Measurements from ENCODE around the gene BAIAP2.

Gene BAIAP2

DNA sequence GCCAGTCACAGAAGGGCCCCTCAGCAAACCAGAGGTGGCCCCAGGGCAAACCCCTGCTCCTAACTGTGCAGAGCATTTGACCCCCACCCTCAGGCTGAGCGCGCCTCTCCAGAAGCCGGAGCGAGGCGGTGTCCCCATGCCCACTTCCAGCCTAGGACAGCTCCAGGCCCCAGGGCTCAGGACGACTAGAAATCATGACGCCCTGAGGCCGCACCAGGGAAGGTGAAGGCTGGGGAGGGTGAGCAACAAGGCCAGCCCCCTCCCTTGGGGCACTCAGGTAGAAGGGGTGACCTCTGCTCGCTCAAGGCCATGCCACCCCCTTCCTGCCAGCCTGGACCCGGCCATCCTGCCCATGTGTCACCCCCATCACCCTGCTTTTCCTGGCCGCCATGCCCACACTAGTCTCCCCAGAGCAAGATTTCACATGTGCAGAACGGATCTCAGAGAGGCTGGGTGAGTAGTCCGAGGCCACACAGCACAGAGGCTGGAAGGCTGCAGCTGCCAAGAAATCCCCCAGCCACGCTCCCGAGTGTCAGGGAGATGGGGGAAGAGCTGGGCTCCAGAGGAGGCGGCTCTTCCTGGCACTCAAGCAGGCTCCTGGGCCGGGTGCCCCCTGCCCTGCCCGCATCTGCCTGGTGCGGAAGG is 128.2 kb downstream of the BAIAP2 start:
- peaks cover 2% of the 10 kb centered on the region for H3K4me1 Mint-ChIP-seq
- CTCF ChIA-PET = no interaction called here
- no peak overlapping the region for H3K27ac Mint-ChIP-seq
- DNase-seq = no peak
- H3K4me3 Mint-ChIP-seq = no peak overlapping the region
- no peaks in the 10 kb centered on the region for H3K36me3 Mint-ChIP-seq
- no peaks in the 10 kb centered on the region for H3K9me3 Mint-ChIP-seq
- peaks cover 55% of the 10 kb centered on the region for H3K27me3 Mint-ChIP-seq

DNA sequence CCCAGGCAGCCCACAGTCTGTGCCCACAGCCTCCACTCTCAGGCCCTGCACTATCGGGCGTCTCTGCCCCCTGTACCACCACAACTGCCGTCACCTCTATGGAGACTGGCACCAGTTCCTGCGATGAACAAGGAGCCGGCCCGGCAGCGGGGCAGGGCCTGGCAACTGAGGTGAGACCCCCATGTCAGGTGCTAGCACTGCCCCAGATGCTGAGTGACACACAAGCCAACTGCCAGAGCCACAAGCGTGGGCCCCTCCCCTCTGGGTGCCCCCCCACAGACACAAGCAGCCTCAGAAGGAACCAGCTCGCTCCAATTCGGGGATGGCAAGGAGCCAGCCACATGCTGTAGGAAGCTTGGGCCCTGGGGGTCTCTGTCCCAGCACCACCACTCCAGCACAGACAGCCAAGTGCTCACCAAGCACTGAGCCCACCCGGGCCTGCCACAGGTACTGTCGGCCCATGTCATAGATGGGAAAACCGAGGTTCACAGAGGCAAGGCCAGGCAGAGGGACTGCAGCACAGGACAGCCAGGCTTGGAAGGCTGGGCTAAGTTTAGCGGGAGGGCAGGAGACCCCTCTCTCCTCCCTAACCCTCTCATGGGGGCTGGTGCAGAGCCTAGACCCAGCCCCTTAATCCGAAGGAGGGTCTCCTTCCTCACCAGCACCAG is 128.9 kb downstream of the BAIAP2 start:
- CTCF ChIA-PET = no interaction called here
- no peak overlapping the region for H3K4me3 Mint-ChIP-seq
- DNase-seq = no peak
- no peaks in the 10 kb centered on the region for H3K36me3 Mint-ChIP-seq
- no peak overlapping the region for H3K27ac Mint-ChIP-seq
- H3K4me1 Mint-ChIP-seq = peaks cover 2% of the 10 kb centered on the region
- H3K27me3 Mint-ChIP-seq = peaks cover 53% of the 10 kb centered on the region
- no peaks in the 10 kb centered on the region for H3K9me3 Mint-ChIP-seq

DNA sequence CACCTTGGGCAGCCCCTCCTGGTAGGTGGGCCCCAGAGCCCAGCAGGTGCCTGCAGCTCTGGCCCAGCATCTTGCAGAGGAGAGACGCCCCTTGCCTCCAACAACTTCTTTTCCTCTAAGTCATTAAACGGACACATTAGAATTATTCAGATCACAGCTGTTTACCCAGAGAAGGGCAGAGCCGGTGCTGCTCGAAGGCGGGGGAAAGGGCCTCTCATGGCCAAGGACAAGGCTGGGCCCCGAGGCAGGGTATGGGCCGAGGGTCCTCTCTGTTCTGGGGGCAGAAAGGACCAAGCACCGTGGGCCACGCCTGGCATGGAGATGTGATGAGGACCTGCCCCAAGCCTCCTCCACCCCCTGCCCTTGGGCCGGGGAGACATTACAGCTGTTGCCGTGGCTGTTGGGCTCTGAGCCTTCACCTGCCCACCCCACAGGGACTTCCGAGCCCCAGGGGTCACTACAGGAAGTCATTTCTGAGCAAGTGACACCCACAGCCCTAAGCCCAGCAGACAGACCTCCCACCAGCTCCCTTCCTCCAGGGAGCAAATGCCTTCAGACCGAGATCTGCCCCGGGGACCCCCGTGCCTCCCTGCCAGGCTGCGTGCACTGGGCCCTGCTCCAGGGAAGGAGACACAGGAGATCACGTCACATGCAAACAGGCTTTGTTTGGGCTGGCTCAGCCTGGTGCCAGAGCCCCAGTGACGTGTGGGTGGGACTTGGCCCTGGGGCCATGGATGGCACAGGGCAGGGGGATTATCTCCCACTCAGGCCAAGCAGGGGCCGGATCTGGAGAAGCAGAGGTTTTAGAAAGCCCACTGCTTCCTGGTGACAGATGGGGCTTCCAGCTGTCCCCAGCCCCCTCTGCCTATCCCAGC is 129.7 kb downstream of the BAIAP2 start:
- no peak overlapping the region for H3K27ac Mint-ChIP-seq
- CTCF ChIA-PET = no interaction called here
- H3K4me3 Mint-ChIP-seq = no peak overlapping the region
- no peak for DNase-seq
- H3K27me3 Mint-ChIP-seq = peaks cover 49% of the 10 kb centered on the region
- H3K9me3 Mint-ChIP-seq = no peaks in the 10 kb centered on the region
- H3K36me3 Mint-ChIP-seq = no peaks in the 10 kb centered on the region
- peaks cover 2% of the 10 kb centered on the region for H3K4me1 Mint-ChIP-seq

DNA sequence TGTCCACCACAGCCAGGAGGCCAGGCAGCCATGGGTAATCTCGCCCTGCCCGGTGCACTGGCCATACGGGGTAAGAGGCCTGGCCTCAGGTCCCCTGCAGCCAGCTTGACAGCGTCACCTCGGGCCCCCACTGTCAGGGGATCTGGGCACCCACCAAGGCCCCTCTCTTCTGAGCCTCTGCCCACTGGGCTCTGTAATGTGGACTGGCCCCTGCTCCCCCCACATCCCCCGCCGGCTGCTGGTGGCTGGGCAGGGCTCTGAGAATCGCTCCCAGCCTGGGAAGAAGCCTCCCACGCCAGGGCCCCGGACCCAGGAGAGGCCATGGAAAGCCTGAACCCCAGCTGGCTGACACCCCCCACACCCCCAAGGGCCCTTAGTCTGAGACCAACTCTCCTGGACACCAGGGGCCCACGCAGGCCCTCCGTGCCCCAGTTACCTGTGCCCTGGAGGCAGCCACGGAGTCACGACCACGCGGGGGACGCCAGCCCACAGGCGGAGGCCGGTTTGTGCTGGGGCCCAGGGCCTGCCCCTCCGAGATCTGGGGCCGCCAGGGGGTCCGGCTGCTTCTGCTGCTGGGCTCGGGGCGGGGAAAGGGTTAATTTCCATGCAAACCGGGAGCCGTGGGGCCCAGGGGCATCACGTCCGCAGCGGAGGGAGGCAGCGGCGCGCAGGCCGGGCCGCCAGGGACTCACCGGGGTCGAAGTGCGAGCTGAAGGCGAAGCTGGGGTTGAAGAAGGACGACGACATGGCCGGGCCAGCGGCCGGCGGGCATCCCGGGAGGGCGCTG is 130.5 kb downstream of the BAIAP2 start, which contains the start of gene PVALEF:
Gene PVALEF (plus strand): TSS at position 262 of the 787 bp plus-strand sequence. CDS start 15,720 bp downstream, outside the sequence.
- Mint-ChIP-seq H3K4me3 (no peak within 1 kb of the TSS), H3K36me3 (no peaks in the 10 kb centered on the region), H3K27ac (no peak within 1 kb of the TSS), H3K9me3 (no peaks in the 10 kb centered on the region), H3K27me3 (peaks cover 46% of the 10 kb centered on the region), H3K4me1 (peaks cover 2% of the 10 kb centered on the region)
- no peak for DNase-seq
- CTCF ChIA-PET = no interaction called here

DNA sequence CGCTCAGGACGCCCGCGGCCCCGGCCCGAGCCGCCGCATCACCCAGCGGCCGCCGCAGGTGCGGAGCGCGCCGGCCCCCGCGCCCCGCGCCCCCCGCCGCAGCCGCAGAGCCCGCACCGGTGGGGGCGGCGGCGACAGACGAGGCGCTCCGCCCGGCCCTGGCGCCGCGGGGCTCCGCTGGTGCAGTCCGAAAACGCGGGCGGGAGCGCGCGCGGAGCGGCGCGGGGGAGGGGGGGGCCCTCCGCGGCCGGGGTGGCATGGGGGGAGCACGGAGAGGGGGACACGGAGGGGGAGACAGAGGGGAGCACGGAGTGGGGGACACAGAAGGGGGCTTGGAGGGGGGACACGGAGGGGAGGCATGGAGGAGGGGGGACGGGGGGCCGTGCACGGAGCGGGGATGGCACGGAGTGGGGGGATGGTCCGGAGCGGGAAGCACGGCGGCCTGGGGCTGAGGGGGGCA is 131.1 kb downstream of the BAIAP2 start, which contains the start of gene AATK:
Gene AATK (minus strand): TSS at position 189 of the 460 bp plus-strand sequence. CDS start 229 bp downstream, outside the sequence.
- H3K27me3 Mint-ChIP-seq = peaks cover 40% of the 10 kb centered on the region
- no peak within 1 kb of the TSS for H3K4me3 Mint-ChIP-seq
- no peaks in the 10 kb centered on the region for H3K9me3 Mint-ChIP-seq
- H3K4me1 Mint-ChIP-seq = no peaks in the 10 kb centered on the region
- CTCF ChIA-PET = no interaction called here
- H3K27ac Mint-ChIP-seq = no peak within 1 kb of the TSS
- DNase-seq = no peak
- no peaks in the 10 kb centered on the region for H3K36me3 Mint-ChIP-seq
